Measurements from ENCODE around the gene PCDH9.
A peak's percentile ranks its signal among the peaks of the same experiment; 100 is the strongest.

DNA sequence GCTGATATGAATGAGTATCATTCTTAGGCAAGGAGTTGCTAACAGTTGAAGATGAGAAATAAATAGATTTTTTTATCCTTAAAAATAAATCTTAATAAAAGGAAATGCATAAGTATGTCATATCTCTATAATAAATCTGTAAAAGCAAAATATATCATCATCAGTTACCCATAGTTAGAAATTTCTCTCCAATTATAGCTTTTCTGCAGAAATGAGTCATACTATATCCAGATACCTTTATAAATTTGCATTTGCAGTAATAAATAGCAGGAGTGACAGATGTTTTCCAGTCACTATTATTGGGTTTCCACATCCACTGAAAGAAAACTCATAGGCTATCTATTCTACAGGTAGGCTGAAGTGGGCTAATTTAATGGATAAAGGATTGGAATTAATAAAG lies 829.8 kb downstream of the PCDH9 start:
- TF ChIP-seq GABPA (IDR thresholded peaks at IDR 0.05; ENCODE audit: low read depth) (no peak), EP300 (IDR thresholded peaks at IDR 0.05; ENCODE audit: borderline replicate concordance in 1 of 2, low read depth in 1 of 2, low read length in 1 of 2) (0 out of 4 replicates have a peak, but pooled peaks of 1 of the 2 experiments have one; percentile 30), RFX5 (IDR thresholded peaks at IDR 0.05; ENCODE audit: low read length) (no peak), YY1 (IDR thresholded peaks at IDR 0.05; ENCODE audit: low read depth) (no peak), POLR2AphosphoS5 (IDR thresholded peaks at IDR 0.05; ENCODE audit: low read depth, low read length) (no peak), GATA2 (CRISPR knock-in tag; IDR thresholded peaks at IDR 0.05) (no peak)
- TF ChIP-seq, protein P1, sequence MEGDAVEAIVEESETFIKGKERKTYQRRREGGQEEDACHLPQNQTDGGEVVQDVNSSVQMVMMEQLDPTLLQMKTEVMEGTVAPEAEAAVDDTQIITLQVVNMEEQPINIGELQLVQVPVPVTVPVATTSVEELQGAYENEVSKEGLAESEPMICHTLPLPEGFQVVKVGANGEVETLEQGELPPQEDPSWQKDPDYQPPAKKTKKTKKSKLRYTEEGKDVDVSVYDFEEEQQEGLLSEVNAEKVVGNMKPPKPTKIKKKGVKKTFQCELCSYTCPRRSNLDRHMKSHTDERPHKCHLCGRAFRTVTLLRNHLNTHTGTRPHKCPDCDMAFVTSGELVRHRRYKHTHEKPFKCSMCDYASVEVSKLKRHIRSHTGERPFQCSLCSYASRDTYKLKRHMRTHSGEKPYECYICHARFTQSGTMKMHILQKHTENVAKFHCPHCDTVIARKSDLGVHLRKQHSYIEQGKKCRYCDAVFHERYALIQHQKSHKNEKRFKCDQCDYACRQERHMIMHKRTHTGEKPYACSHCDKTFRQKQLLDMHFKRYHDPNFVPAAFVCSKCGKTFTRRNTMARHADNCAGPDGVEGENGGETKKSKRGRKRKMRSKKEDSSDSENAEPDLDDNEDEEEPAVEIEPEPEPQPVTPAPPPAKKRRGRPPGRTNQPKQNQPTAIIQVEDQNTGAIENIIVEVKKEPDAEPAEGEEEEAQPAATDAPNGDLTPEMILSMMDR (IDR thresholded peaks at IDR 0.05): no peak
- TF ChIP-seq, protein P2, sequence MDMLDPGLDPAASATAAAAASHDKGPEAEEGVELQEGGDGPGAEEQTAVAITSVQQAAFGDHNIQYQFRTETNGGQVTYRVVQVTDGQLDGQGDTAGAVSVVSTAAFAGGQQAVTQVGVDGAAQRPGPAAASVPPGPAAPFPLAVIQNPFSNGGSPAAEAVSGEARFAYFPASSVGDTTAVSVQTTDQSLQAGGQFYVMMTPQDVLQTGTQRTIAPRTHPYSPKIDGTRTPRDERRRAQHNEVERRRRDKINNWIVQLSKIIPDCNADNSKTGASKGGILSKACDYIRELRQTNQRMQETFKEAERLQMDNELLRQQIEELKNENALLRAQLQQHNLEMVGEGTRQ (IDR thresholded peaks at IDR 0.05; ENCODE audit: borderline replicate concordance, low read depth, low read length): no peak

Data from SK-N-SH (cell line).